CD14-positive monocyte (primary cell): Measurements from ENCODE around the gene PSORS1C2. TPM values are rescaled to one million over a fixed set of nuclear protein-coding genes. Genes with fewer than 3 reads are reported as not detected.
A peak's percentile ranks its signal among the peaks of the same experiment; 100 is the strongest.
"Not testable (repeated sequence)": the region's sequence is repeated elsewhere in the genome, so short reads cannot be mapped to it uniquely, and the experiment has no call there.

Experiments
- DNase-seq, 3 donors: peaks; one replicate each; pipeline ENCODE4 v3.0.0-alpha.2; 2011 to 2022
- H2AFZ ChIP-seq: 2 replicates; pipeline ENCODE4 v1.6.0; 2012; ENCODE audit warnings: mild to moderate bottlenecking, low read depth, low read length, inconsistent platforms; ENCODE audit not compliant: insufficient read depth, poor library complexity, severe bottlenecking
- H3K27ac ChIP-seq, 2 donors: 1 replicate in 1 of 2; 2 replicates in 1 of 2; pipeline ENCODE4 v1.5.1; 2012 to 2013; ENCODE audit warnings: low read length in 2 of 2, control low read depth in 1 of 2, inconsistent platforms in 1 of 2, low read depth in 1 of 2, mild to moderate bottlenecking in 1 of 2
- H3K27me3 ChIP-seq, 2 donors: one replicate each; pipeline versions ENCODE4 v1.6.0 to v1.6.1; 2011 to 2013; ENCODE audit warnings: low read length in 2 of 2; ENCODE audit not compliant: control insufficient read depth in 2 of 2, insufficient read depth in 2 of 2
- H3K36me3 ChIP-seq, 2 donors: replicated peaks in 1 of 2; 1 replicate in 1 of 2; 2 replicates in 1 of 2; pipeline versions ENCODE4 v1.5.1 to v1.6.1; 2012 to 2013; ENCODE audit warnings: low read length in 2 of 2, control low read depth in 1 of 2, inconsistent platforms in 1 of 2, mild to moderate bottlenecking in 1 of 2; ENCODE audit not compliant: insufficient read depth in 2 of 2, control insufficient read depth in 1 of 2
- H3K4me1 ChIP-seq, 2 donors: 1 replicate in 1 of 2; 2 replicates in 1 of 2; pipeline versions ENCODE4 v1.5.1 to v1.6.1; 2012 to 2013; ENCODE audit warnings: low read length in 2 of 2, control low read depth in 1 of 2, inconsistent platforms in 1 of 2, mild to moderate bottlenecking in 1 of 2, moderate library complexity in 1 of 2; ENCODE audit not compliant: insufficient read depth in 2 of 2, control insufficient read depth in 1 of 2
- H3K4me2 ChIP-seq: replicated peaks from 2 replicates; pipeline ENCODE3; 2012; ENCODE audit warnings: low read length, moderate library complexity, mild to moderate bottlenecking; ENCODE audit not compliant: poor library complexity, severe bottlenecking; ENCODE audit errors: extremely low read depth
- H3K4me3 ChIP-seq, 3 experiments: fragments of 200-600 bp in 1 of 3; sonication (generic) in 1 of 3; replicated peaks in 1 of 3; 1 replicate in 2 of 3; 2 replicates in 1 of 3; pipeline ENCODE4 v1.5.1; 2011 to 2013; ENCODE audit warnings: low read length in 3 of 3, mild to moderate bottlenecking in 3 of 3, control low read depth in 2 of 3, low read depth in 2 of 3, inconsistent platforms in 1 of 3, moderate library complexity in 1 of 3
- H3K79me2 ChIP-seq: 2 replicates; pipeline ENCODE4 v1.6.0; 2012; ENCODE audit warnings: mild to moderate bottlenecking, control low read depth, inconsistent platforms, low read length, moderate library complexity; ENCODE audit not compliant: insufficient read depth
- H3K9ac ChIP-seq: 2 replicates; pipeline ENCODE4 v1.6.0; 2017; ENCODE audit warnings: low read length, mild to moderate bottlenecking; ENCODE audit not compliant: insufficient read depth, poor library complexity, severe bottlenecking
- H3K9me3 ChIP-seq, 2 donors: replicated peaks in 1 of 2; 1 replicate in 1 of 2; 2 replicates in 1 of 2; pipeline versions ENCODE4 v1.5.1 to v1.6.1; 2012 to 2013; ENCODE audit warnings: low read length in 2 of 2, control low read depth in 1 of 2; ENCODE audit not compliant: control insufficient read depth in 1 of 2, insufficient read depth in 1 of 2
- H4K20me1 ChIP-seq: 2 replicates; pipeline ENCODE4 v1.6.0; 2012; ENCODE audit warnings: mild to moderate bottlenecking, low read length, control low read depth, moderate library complexity; ENCODE audit not compliant: insufficient read depth
- H3K27ac Mint-ChIP-seq, 7 donors: one replicate each; pipeline ENCODE4 v1.8.0; 2020; ENCODE audit warnings: mild to moderate bottlenecking in 7 of 7, mixed read lengths in 7 of 7, moderate library complexity in 6 of 7, inconsistent platforms in 2 of 7
- H3K27me3 Mint-ChIP-seq, 3 donors: one replicate each; pipeline ENCODE4 v1.8.0; 2021 to 2022; ENCODE audit warnings: low read depth in 3 of 3, mild to moderate bottlenecking in 3 of 3, mixed read lengths in 3 of 3, moderate library complexity in 3 of 3, inconsistent platforms in 1 of 3
- H3K36me3 Mint-ChIP-seq, 2 donors: one replicate each; pipeline ENCODE4 v1.8.0; 2020; ENCODE audit warnings: mixed read lengths in 2 of 2, inconsistent platforms in 1 of 2, mild to moderate bottlenecking in 1 of 2
- H3K4me1 Mint-ChIP-seq: one replicate; pipeline ENCODE4 v1.8.0; 2020; ENCODE audit warnings: mild to moderate bottlenecking, mixed read lengths
- H3K4me3 Mint-ChIP-seq, 2 donors: one replicate each; pipeline ENCODE4 v1.8.0; 2020; ENCODE audit warnings: mild to moderate bottlenecking in 2 of 2, mixed read lengths in 2 of 2, moderate library complexity in 1 of 2
- H3K9me3 Mint-ChIP-seq, 7 donors: one replicate each; pipeline ENCODE4 v1.8.0; 2020 to 2022; ENCODE audit warnings: mixed read lengths in 7 of 7, mild to moderate bottlenecking in 6 of 7, moderate library complexity in 6 of 7, inconsistent platforms in 2 of 7
- WGBS: methylation state at CpG from one replicate; pipeline ENCODE4 v1.1.5; 2013; ENCODE audit warnings: missing lambda C conversion rate; ENCODE audit not compliant: insufficient coverage; 5-methylcytosine and 5-hydroxymethylcytosine counted together
- intact Hi-C, 2 donors: fragments of 100-400 bp; cut with micrococcal nuclease; formaldehyde crosslinking; loops; one replicate each; pipeline versions ENCODE4 v1.15.0 to v1.15.1; 2023
- polyA plus RNA-seq, 3 donors: library from polyadenylated mRNA; depleted of rRNA in 1 of 3; unstranded in 2 of 3; stranded (reverse) in 1 of 3; fragments of 300-500 nt in 2 of 3; fragments of >200 nt in 1 of 3; fragmentation: Illumina TruSeq in 2 of 3; gene quantifications; 1 replicate in 2 of 3; 2 replicates in 1 of 3; pipeline ENCODE4 v1.2.3, GENCODE V29; 2012 to 2021
- TF ChIP-seq, protein P1 (sequence below): fragments of 200-600 bp; IDR thresholded peaks from one replicate; pipeline ENCODE4 v1.8.0; 2022; ENCODE audit warnings: antibody characterized with exemption, mild to moderate bottlenecking

The PSORS1C2 gene
- polyA plus RNA-seq, 3 donors, result not detected

DNA sequence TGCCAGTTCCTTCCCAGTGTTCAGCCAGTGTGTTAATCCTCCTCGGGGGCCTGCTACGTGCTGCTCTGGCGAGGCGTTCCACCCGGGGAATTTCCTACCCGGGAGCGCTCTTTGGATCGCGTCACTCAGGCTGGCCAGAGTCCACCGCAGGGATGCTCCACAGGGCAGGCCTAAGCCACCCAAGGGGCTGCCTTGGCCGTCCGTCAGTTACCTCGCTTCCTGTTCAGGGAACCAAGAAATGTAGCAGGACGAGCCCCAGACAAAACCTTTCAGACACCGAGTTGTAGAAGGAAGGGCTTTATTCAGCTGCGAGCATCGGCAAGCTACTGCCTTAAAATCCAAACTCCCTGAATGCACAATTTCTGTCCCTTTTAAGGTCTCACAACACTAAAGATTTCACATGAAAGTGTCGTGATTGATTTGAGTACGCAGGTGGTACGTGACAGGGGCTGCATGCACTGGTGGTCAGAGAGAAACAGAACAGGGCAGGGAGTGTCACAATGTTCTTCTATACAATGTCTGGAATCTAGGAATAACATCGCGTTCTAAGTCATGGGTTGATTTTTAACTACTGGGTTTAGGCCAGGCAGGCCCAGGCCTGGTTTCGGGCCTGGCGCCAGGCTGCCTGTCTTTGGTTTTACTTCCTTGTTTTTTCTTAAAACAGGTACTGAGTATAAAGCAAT, 47.3 kb upstream of the PSORS1C2 start:
- peak overlapping the region in 3 of 7 donors; percentile 6 to 77 (median 13) for H3K27ac Mint-ChIP-seq
- Histone ChIP-seq H3K4me3 (no peak overlapping the region), H3K4me1 (peaks cover 0 to 3% of the 10 kb centered on the region in 2 donors), H4K20me1 (no peaks in the 10 kb centered on the region), H3K27ac (no peak overlapping the region), H3K79me2 (no peaks in the 10 kb centered on the region), H3K27me3 (no peaks in the 10 kb centered on the region), H3K9ac (no peak overlapping the region), H3K4me2 (no peak overlapping the region), H2AFZ (peak overlapping the region; percentile 56), H3K36me3 (no peaks in the 10 kb centered on the region), H3K9me3 (no peaks in the 10 kb centered on the region)
- peaks cover 7% of the 10 kb centered on the region for H3K4me1 Mint-ChIP-seq
- H3K27me3 Mint-ChIP-seq, result no peaks in the 10 kb centered on the region
- intact Hi-C loops, result no loop called here
- H3K4me3 Mint-ChIP-seq, result no peak overlapping the region
- WGBS, result 94% methylated on average over 16 of the region's 24 CpGs
- H3K36me3 Mint-ChIP-seq, result no peaks in the 10 kb centered on the region
- TF ChIP-seq, protein P1, sequence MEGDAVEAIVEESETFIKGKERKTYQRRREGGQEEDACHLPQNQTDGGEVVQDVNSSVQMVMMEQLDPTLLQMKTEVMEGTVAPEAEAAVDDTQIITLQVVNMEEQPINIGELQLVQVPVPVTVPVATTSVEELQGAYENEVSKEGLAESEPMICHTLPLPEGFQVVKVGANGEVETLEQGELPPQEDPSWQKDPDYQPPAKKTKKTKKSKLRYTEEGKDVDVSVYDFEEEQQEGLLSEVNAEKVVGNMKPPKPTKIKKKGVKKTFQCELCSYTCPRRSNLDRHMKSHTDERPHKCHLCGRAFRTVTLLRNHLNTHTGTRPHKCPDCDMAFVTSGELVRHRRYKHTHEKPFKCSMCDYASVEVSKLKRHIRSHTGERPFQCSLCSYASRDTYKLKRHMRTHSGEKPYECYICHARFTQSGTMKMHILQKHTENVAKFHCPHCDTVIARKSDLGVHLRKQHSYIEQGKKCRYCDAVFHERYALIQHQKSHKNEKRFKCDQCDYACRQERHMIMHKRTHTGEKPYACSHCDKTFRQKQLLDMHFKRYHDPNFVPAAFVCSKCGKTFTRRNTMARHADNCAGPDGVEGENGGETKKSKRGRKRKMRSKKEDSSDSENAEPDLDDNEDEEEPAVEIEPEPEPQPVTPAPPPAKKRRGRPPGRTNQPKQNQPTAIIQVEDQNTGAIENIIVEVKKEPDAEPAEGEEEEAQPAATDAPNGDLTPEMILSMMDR, result no peak
- peaks cover 0 to 1% (median 0%) of the 10 kb centered on the region in 7 donors for H3K9me3 Mint-ChIP-seq
- DNase-seq, result no peak

GRCh38 chr6:31185695-31186051, 46.8 kb upstream of the PSORS1C2 start:
- H3K27me3 Mint-ChIP-seq, H3K9me3 Mint-ChIP-seq, H3K9ac ChIP-seq, H3K4me1 Mint-ChIP-seq, H3K4me3 Mint-ChIP-seq, H3K27ac Mint-ChIP-seq, H2AFZ ChIP-seq, H3K9me3 ChIP-seq, H3K27me3 ChIP-seq, H3K36me3 ChIP-seq, H3K36me3 Mint-ChIP-seq, H3K4me3 ChIP-seq, intact Hi-C loops, H3K79me2 ChIP-seq, H3K4me1 ChIP-seq, H3K27ac ChIP-seq, H3K4me2 ChIP-seq, H4K20me1 ChIP-seq, DNase-seq: not testable (repeated sequence)
- 96% methylated on average over 4 of the region's 4 CpGs for WGBS

DNA sequence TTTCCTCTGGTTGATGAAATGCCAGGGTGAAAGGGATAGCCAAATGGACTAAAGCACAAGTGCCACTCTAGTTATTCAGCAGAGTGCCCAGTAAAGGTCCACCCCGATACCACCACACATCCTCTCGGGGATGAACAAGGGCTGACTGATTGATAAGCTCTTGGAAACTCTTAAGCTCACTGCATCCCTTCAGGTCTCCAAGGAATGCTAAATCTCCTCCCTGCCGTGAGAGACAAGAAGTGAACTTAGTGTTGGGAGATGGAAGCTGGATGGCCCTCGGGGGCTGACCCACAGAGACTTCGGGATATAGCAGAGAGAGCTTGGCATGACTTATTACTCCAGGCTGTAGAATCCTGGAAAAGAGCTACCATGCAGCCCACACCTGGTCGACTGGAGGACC, 45.0 kb upstream of the PSORS1C2 start:
- H3K9me3 ChIP-seq, H3K27ac ChIP-seq, H3K4me1 ChIP-seq, H3K9ac ChIP-seq, H3K4me3 Mint-ChIP-seq, H2AFZ ChIP-seq, H3K9me3 Mint-ChIP-seq, H3K36me3 ChIP-seq, H4K20me1 ChIP-seq, H3K27me3 Mint-ChIP-seq, H3K79me2 ChIP-seq, H3K4me3 ChIP-seq, H3K27me3 ChIP-seq, DNase-seq, H3K4me2 ChIP-seq, intact Hi-C loops, H3K36me3 Mint-ChIP-seq: not testable (repeated sequence)
- Mint-ChIP-seq H3K27ac (peak overlapping the region in 1 of 7 donors; percentile 45), H3K4me1 (peaks cover 17% of the 10 kb centered on the region)
- WGBS, result no CpG with 5 or more reads among the region's 6 CpGs

DNA sequence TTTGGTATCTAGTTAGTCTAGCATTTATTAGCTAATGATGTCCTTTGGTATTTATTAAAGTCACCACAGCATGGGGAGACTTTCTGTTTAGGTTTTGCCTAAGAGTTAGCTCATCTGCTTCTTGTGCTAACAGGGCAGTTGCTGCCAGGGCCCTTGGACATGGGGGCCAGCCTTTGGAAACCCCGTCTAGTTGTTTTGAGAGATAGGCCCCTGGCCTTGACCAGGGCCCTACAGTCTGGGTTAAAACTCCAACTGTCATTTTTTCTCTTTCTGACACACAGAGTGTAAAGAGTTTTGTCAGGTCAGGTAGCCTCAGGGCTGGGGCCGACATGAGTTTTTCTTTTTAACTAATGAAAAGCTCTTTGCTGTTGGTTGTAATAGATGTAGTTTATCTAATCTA, 44.4 kb upstream of the PSORS1C2 start:
- H3K9me3 ChIP-seq, H4K20me1 ChIP-seq, H3K4me2 ChIP-seq, H3K4me1 ChIP-seq, H3K27ac Mint-ChIP-seq, H3K9me3 Mint-ChIP-seq, H3K27me3 ChIP-seq, H3K9ac ChIP-seq, H2AFZ ChIP-seq, H3K36me3 Mint-ChIP-seq, H3K79me2 ChIP-seq, H3K27me3 Mint-ChIP-seq, H3K27ac ChIP-seq, DNase-seq, H3K4me3 Mint-ChIP-seq, H3K36me3 ChIP-seq, H3K4me3 ChIP-seq, intact Hi-C loops: not testable (repeated sequence)
- peaks cover 21% of the 10 kb centered on the region for H3K4me1 Mint-ChIP-seq
- no CpG with 5 or more reads among the region's 2 CpGs for WGBS
